ENCODE results near the gene MORC2.

GRCh38 chr22:30994960-30995359 lies 26.4 kb upstream of the MORC2 start:
- TF ChIP-seq YY1 (IDR thresholded peaks at IDR 0.05; ENCODE audit: insufficient read depth, insufficient read length) (no peak), ZNF274 (IDR thresholded peaks at IDR 0.05; ENCODE audit: low read depth, low read length) (no peak), SUZ12 (IDR thresholded peaks at IDR 0.05; ENCODE audit: extremely low read depth, insufficient read depth, insufficient read length) (no peak)

Data from NT2/D1 (cell line).